ENCODE data around the gene FBXO34. TPM values are rescaled to one million over a fixed set of nuclear protein-coding genes. Genes with fewer than 3 reads are reported as not detected.

The FBXO34 gene
- total and polyA plus RNA-seq, 2 experiments from 2014 or later: 27.5 to 45.9 TPM

DNA sequence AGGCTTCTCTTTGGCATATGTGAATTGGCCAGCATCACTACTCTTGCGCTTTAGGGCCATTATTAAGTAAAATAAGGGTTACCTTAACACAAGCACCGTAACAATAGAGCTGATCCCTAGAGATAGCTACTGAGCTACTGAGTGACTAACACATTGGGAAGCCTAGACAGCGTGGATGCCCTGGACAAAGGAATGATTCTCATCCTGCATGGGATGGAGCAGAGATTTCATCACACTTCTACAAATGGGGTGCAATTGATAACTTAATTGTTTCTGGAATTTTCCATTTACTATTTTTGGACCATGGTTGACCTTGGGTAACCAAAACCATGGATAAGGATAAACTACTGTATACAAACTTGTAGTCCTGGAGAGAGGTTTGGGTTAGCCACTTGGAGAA, 57.1 kb downstream of the FBXO34 start:
- TF ChIP-seq EZH2 (IDR thresholded peaks at IDR 0.05; ENCODE audit: borderline replicate concordance) (no peak), EZH2phosphoT487 (IDR thresholded peaks at IDR 0.05; ENCODE audit: low read depth, severe bottlenecking, unreplicated experiment) (no peak)
- TF ChIP-seq, protein P1, sequence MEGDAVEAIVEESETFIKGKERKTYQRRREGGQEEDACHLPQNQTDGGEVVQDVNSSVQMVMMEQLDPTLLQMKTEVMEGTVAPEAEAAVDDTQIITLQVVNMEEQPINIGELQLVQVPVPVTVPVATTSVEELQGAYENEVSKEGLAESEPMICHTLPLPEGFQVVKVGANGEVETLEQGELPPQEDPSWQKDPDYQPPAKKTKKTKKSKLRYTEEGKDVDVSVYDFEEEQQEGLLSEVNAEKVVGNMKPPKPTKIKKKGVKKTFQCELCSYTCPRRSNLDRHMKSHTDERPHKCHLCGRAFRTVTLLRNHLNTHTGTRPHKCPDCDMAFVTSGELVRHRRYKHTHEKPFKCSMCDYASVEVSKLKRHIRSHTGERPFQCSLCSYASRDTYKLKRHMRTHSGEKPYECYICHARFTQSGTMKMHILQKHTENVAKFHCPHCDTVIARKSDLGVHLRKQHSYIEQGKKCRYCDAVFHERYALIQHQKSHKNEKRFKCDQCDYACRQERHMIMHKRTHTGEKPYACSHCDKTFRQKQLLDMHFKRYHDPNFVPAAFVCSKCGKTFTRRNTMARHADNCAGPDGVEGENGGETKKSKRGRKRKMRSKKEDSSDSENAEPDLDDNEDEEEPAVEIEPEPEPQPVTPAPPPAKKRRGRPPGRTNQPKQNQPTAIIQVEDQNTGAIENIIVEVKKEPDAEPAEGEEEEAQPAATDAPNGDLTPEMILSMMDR (IDR thresholded peaks at IDR 0.05; ENCODE audit: poor library complexity): no peak
- DNase-seq (ENCODE audit: low spot score): no peak
- no peak overlapping the region for H2AFZ ChIP-seq
- H3K4me2 ChIP-seq: no peak overlapping the region
- H3K27me3 ChIP-seq: no peaks in the 10 kb centered on the region
- peaks cover 94% of the 10 kb centered on the region for H3K79me2 ChIP-seq
- H3K9me3 ChIP-seq (ENCODE audit: low read depth): no peaks in the 10 kb centered on the region
- H3K4me1 ChIP-seq (ENCODE audit: insufficient read depth): peaks cover 12% of the 10 kb centered on the region
- no peak overlapping the region for H3K4me3 ChIP-seq
- H4K20me1 ChIP-seq (ENCODE audit: insufficient read depth, poor library complexity, severe bottlenecking): peaks cover 3% of the 10 kb centered on the region
- 88% methylated on average over 3 of the region's 3 CpGs for WGBS (ENCODE audit: low lambda C conversion rate, missing lambda C conversion rate)
- H3K36me3 ChIP-seq (replicated peaks; ENCODE audit: insufficient read depth, low read depth): no peaks in the 10 kb centered on the region
- no peak overlapping the region for H3K27ac ChIP-seq
- H3K9me2 ChIP-seq (replicated peaks; ENCODE audit: insufficient read depth): no peaks in the 10 kb centered on the region

DNA sequence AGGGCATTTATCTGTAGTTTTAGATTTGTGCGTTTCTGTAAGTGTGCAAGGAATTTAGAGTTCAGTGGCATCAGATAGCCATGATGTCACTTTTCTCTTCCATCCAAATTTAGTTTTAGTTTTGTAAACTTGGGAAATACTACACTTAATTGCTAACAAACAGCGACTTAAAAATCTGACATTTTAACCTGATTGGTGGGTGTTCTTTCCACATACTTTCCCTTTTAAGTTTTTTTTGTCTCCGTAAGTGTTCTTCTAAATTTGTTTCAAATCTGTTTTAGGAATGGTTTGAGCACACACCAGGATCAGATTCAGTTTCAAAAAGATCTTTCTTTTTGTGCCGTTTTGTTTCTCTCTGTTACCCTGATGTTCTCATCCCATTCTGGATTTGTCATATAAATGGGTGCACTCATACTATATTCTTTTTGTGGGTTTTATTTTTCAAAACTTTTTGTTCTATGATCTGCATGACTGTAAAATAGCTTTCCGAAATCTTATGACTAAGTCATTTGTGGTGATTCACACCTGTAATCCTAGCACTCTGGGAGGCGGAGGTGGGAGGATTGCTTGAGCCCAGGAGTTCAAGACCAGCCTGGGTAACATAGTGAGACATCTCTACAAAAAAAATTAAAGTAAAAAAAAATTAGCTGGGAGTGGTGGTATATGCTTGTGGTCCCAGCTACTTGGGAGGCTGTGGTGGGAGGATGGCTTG, 58.9 kb downstream of the FBXO34 start:
- no peaks in the 10 kb centered on the region for H3K36me3 ChIP-seq (replicated peaks; ENCODE audit: insufficient read depth, low read depth)
- H3K4me1 ChIP-seq (ENCODE audit: insufficient read depth): peaks cover 29% of the 10 kb centered on the region
- H3K9me3 ChIP-seq (ENCODE audit: low read depth): no peaks in the 10 kb centered on the region
- H4K20me1 ChIP-seq (ENCODE audit: insufficient read depth, poor library complexity, severe bottlenecking): no peaks in the 10 kb centered on the region
- H2AFZ ChIP-seq: no peak overlapping the region
- H3K79me2 ChIP-seq: peaks cover 86% of the 10 kb centered on the region
- no peak overlapping the region for H3K4me3 ChIP-seq
- no peak for DNase-seq (ENCODE audit: low spot score)
- no peaks in the 10 kb centered on the region for H3K9me2 ChIP-seq (replicated peaks; ENCODE audit: insufficient read depth)
- H3K27ac ChIP-seq: peak overlapping the region; percentile 10
- TF ChIP-seq EZH2phosphoT487 (IDR thresholded peaks at IDR 0.05; ENCODE audit: low read depth, severe bottlenecking, unreplicated experiment) (no peak), EZH2 (IDR thresholded peaks at IDR 0.05; ENCODE audit: borderline replicate concordance) (no peak)
- TF ChIP-seq, protein P1 (IDR thresholded peaks at IDR 0.05; ENCODE audit: poor library complexity): no peak
- no peak overlapping the region for H3K4me2 ChIP-seq
- H3K27me3 ChIP-seq: no peaks in the 10 kb centered on the region
- 73% methylated on average over 6 of the region's 6 CpGs for WGBS (ENCODE audit: low lambda C conversion rate, missing lambda C conversion rate)

DNA sequence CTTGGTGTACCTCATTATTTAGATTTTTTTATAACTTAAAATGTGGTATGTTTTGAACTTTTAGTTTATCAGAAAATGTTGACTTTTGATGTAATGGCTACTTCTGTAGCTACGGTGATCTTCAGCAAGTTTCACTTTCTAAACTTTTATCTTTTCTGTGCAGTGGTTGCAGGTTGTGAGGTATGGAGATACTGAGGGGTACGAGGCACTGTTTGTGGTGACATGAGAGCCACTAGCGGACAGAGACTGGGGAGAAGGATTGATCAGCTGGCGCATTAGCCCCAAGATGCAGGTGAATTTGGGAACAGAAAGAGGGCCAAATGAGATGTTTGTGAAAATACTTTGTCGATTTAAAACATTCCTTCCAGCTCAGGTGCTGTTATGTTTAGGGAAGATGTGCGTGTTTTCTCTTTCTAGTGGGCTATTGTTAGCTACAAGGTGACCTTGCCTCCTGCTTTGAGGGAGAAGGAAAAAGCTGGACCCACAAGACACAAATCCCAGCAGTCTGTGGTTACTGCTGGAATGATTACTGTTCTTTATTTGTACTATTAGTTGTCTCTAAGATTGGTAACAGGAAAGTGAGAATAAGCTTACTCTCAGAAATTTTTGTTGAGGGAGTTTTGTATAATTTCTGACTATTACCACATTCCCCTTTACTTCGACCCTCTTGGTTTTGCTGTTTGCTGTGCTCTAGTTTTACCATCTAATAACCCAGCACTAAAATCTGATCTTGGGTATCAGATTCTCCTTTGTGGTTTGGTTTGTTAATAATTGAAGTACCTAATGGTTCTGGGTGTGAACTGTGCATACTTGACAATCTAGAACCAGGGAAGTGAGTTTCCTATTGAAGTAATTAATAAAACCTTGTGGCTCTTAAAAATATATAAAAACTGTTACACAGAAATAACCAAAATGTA, 61.7 kb downstream of the FBXO34 start:
- TF ChIP-seq EZH2phosphoT487 (IDR thresholded peaks at IDR 0.05; ENCODE audit: low read depth, severe bottlenecking, unreplicated experiment): no peak
- TF ChIP-seq, protein P1 (IDR thresholded peaks at IDR 0.05; ENCODE audit: poor library complexity): no peak
- TF ChIP-seq EZH2 (IDR thresholded peaks at IDR 0.05; ENCODE audit: borderline replicate concordance): no peak
- Histone ChIP-seq H3K27me3 (no peaks in the 10 kb centered on the region), H3K4me1 (ENCODE audit: insufficient read depth) (peaks cover 46% of the 10 kb centered on the region), H3K4me2 (peak overlapping the region; percentile 66), H3K27ac (peak overlapping the region; percentile 78), H2AFZ (no peak overlapping the region), H3K9me3 (ENCODE audit: low read depth) (no peaks in the 10 kb centered on the region), H3K36me3 (replicated peaks; ENCODE audit: insufficient read depth, low read depth) (no peaks in the 10 kb centered on the region), H3K9me2 (replicated peaks; ENCODE audit: insufficient read depth) (no peaks in the 10 kb centered on the region), H3K79me2 (peaks cover 86% of the 10 kb centered on the region), H4K20me1 (ENCODE audit: insufficient read depth, poor library complexity, severe bottlenecking) (no peaks in the 10 kb centered on the region), H3K4me3 (no peak overlapping the region)
- DNase-seq (ENCODE audit: low spot score): no peak
- WGBS (ENCODE audit: low lambda C conversion rate, missing lambda C conversion rate): 70% methylated on average over 7 of the region's 7 CpGs

Data from hepatocyte (in vitro differentiated cells).